Fibroblast of the aortic adventitia (primary cell): Measurements from ENCODE around the gene PDZD7. TPM values are rescaled to one million over a fixed set of nuclear protein-coding genes. Genes with fewer than 3 reads are reported as not detected.

Experiments
- DNase-seq: peaks from one replicate; pipeline ENCODE4 v3.0.0-alpha.2; 2010; ENCODE audit warnings: low read depth
- H3K4me3 ChIP-seq: 2 replicates; pipeline ENCODE4 v1.5.1; 2011; ENCODE audit warnings: low read depth, mild to moderate bottlenecking, control low read depth, low read length, moderate library complexity
- total RNA-seq: library from RNA; depleted of rRNA; stranded (reverse); fragments of >200 nt; gene quantifications from 2 replicates; pipeline ENCODE4 v1.2.3, GENCODE V29; 2012; ENCODE audit warnings: low replicate concordance
- TF ChIP-seq, protein P1 (sequence below): IDR thresholded peaks from 2 replicates; pipeline ENCODE4 v1.5.1; 2011; ENCODE audit warnings: mild to moderate bottlenecking, low read length, control low read depth, inconsistent platforms; ENCODE audit not compliant: insufficient read depth

PDZD7 gene
- total RNA-seq, 1 donor = 0.27 TPM

DNA sequence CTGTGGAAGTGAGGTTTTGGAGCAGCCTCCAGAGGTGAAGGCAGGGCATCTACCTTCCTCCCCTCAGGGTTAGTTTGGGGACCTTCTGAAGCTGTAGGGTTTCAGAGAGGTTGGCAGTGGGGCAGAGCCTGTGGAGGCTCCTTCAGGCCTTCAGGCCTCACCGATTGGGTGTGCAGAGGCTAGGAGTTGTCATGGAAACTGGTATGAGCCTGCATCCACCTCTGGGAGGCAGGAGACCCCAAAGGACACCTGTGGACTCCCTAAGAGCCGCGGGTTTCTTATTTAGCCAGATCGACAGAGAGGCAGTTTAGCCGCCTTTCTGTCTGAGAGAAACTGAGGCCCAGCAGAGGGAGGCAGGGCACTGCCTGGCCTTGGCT lies 29.3 kb downstream of the PDZD7 start:
- TF ChIP-seq, protein P1, sequence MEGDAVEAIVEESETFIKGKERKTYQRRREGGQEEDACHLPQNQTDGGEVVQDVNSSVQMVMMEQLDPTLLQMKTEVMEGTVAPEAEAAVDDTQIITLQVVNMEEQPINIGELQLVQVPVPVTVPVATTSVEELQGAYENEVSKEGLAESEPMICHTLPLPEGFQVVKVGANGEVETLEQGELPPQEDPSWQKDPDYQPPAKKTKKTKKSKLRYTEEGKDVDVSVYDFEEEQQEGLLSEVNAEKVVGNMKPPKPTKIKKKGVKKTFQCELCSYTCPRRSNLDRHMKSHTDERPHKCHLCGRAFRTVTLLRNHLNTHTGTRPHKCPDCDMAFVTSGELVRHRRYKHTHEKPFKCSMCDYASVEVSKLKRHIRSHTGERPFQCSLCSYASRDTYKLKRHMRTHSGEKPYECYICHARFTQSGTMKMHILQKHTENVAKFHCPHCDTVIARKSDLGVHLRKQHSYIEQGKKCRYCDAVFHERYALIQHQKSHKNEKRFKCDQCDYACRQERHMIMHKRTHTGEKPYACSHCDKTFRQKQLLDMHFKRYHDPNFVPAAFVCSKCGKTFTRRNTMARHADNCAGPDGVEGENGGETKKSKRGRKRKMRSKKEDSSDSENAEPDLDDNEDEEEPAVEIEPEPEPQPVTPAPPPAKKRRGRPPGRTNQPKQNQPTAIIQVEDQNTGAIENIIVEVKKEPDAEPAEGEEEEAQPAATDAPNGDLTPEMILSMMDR = no peak
- DNase-seq = no peak
- H3K4me3 ChIP-seq = peak overlapping the region; percentile 86

DNA sequence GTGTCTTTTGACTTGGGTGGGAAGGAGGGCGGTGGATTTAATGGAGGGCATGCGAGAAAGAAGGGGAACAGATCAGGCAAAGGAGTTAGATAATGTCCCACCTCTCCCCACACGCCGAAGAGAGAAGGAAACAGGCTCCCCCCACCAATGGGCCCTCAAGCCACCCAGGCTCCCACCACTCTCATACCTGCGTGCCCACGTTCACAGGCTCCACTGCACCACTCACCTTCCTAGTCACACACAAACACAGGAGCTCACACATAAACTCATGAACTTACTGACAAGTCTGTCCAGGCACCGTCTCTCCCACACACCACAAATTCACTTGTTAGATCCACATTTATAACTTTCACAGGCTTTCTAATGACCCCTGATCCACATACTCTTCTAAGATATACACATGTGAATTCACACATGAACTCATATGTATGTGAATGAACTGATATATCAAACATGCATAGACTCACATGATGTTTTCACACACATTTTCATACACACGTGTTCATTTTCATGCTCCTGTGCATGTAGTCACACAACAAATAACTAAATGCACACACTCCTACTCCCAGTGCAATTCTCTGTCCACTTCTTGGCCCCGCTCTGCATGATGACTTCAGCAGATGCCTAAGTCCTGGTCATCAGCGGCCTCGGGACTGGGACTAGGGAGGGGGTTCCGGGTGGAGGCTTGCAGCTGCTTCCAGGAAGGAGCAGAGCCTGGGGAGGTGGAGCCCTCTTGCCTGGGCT lies 29.8 kb downstream of the PDZD7 start:
- TF ChIP-seq, protein P1 = no peak
- H3K4me3 ChIP-seq = peak overlapping the region; percentile 86
- peak; percentile 89 for DNase-seq

DNA sequence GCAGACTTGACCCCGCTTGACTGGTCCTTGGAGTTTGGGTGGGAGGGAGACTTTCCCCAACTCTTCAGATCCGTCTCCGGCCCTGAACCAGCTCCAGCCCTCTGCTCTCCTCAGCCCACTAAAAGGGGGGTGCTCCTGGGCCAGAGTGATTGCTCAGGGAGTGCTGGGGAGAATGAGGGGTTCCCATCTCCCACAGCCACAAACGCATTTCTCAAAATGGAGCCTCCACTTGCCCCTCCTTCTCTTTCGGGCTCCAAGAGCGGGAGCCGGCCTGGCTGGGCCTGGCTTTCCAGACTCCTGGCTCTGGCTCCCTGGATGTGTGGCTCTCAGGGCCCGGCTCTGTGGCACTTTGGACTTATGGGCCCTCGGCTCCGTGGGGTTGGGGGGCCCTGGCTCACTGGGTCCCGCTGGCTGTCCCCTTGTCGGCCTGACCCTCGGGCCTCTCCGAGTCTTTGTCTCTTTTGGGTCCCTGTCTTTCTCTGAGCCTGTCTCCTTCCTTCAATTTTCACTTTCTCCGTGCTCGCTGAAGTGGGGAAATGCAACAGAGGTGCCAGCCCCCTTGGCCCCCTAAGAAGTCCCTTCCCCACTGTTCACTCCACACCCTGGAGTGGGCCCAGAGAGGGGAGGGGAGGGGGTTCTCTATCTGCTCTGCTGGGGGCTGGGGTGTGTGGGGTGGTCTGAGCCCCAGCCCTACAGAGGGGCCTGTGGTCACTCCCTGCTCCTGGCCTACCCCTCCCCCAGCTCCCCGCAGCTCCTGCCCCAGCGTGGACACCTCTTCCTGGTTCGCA lies 30.6 kb downstream of the PDZD7 start:
- TF ChIP-seq, protein P1 = no peak
- DNase-seq = peak; percentile 26
- peak overlapping the region; percentile 86 for H3K4me3 ChIP-seq

DNA sequence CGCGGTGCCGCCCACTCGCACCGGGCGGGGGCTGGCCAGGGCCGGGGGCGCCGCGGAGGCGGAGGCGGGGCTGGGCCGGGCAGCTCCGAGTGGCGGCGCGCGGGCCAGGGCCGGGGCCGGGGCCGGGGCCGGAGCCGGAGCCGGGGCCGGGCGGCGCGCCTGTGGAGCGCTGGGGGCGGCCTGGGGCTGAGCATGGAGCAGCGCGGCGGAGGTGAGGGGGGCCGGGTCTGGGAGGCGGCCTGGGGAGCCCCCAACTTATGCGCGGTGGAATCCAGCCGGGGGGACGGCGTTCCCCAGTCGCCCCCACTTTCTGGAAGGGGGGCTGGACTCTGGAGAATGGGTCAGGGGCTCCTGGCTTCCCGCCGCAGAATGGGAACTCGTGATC lies 31.2 kb downstream of the PDZD7 start, which contains the start of gene LZTS2:
Gene LZTS2 (plus strand): TSS at position 67 of the 385 bp plus-strand sequence. CDS start 2,731 bp downstream, outside the sequence.
- TF ChIP-seq, protein P1 = no peak
- DNase-seq = no peak
- peak within 1 kb of the TSS; percentile 86 for H3K4me3 ChIP-seq

DNA sequence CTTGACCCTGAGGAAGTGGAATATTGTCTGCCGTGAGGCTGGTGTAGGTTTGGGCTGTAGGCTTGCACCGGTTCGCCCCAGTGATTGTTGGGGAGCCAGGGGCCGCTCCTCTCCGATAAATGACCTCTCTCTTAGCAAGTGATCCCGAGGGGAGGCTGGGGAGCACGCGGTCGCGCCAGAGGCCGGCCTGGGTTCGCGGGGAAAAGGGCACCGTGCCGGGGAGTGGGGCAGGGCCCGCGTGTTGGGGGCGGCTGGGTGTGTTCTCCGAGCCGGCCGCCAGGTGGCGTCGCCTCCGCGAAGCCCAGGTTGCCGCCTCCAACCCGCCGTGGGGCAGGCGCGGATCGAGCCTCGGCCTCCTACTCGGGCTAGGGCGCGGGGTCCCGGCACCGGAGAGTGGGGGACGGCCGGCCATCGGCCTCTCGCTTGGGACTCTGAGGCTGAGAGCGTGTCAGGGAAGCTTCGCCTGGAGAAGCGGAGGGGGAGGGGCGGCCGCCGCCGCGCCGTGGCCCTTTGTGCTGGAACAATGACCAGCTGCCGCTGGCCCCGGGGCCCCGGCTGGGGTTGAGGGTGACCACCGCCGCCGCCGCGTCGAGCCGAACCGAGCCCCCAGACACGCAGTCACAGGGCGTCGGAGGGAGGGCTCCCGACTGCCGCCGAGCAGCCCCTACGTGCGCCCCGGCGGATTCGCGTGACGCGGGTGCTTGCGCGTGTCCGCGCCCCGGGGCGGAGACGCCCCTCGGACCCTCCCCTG lies 31.8 kb downstream of the PDZD7 start:
- TF ChIP-seq, protein P1 = peak; percentile 67
- H3K4me3 ChIP-seq = peak overlapping the region; percentile 86
- DNase-seq = peak; percentile 72

DNA sequence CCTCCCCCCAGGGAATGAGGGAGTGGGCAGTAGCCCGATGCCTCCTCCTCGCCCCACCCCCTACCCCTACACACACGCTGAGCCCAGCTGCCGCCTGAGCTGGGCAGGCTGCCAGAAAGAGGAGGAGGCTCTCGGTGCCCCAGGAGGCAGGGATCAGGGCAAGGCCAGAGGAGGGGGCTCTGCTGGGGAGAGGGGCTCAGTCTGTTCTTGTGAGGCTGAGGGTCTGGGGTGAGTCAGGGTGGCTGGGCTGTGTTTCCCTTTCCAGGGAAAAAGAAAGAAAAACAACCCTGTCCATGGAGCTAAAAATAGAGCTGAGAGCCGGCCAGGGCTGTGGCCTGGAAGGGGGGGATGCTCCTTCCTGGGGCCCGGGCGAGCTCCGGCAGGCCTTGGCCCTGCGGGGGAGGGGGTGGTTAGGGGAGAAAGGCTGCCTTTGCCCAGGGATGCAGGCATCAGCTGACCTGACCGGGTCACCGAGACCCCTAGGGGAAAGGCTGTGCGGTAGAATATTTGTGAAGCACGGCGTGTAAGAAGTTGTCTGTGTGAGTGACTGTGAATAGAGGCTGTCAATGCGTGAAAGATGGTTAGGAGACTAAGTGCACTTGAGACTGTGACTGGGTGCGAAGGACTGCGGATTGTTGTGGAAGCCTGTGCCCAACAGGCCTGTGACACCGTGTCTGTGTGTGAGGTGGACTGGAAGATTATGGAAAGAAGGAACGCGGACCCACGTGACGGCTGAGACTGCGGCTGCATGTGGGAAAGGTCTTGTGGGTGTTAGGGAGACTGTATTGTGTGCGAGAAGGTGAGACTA lies 32.5 kb downstream of the PDZD7 start:
- TF ChIP-seq, protein P1 = no peak
- H3K4me3 ChIP-seq = peak overlapping the region; percentile 86
- DNase-seq = peak; percentile 84
